Endothelial cell of umbilical vein (primary cell): ENCODE measurements around the gene TIMM10B. TPM values are rescaled to one million over a fixed set of nuclear protein-coding genes. Genes with fewer than 3 reads are reported as not detected.

Experiments
- BruUV-seq: library from RNA; stranded (reverse); fragments of 400-500 nt; replicated peaks from 2 replicates; lab custom pipeline; 2021; lab: Mats Ljungman, UMichigan
- CTCF ChIA-PET: fragments of 300-600, 350-600 bp; sonication (Branson Sonifier 250); formaldehyde crosslinking; loops from one replicate; lab custom pipeline; 2021; ENCODE audit warnings: antibody characterized with exemption, inconsistent platforms; lab: Charles Lee
- POLR2A ChIA-PET: fragments of 300-600, 350-600 bp; sonication (Branson Sonifier 250); formaldehyde crosslinking; loops from one replicate; lab custom pipeline; 2021; ENCODE audit warnings: antibody characterized with exemption, inconsistent platforms; lab: Charles Lee
- DNase-seq: peaks from one replicate; pipeline ENCODE4 v3.0.0-alpha.2; 2011; ENCODE audit warnings: low read depth, low spot score
- FAIRE-seq: peaks from 2 replicates; lab custom pipeline; 2011; peaks lifted over from hg19 to GRCh38; lab: Jason Lieb, UNC
- H2AFZ ChIP-seq: 2 replicates; pipeline ENCODE4 v1.6.0; 2012; ENCODE audit warnings: low read depth, low read length, control low read depth, inconsistent platforms
- H3K27ac ChIP-seq: 2 replicates; pipeline ENCODE4 v1.5.1; 2011; ENCODE audit warnings: low read depth, mild to moderate bottlenecking, control low read depth, low read length, moderate library complexity; ENCODE audit not compliant: insufficient read depth
- H3K27me3 ChIP-seq, 2 experiments: 2 replicates each; pipeline versions ENCODE4 v1.6.0 to v1.6.1; 2011; ENCODE audit warnings: low read length in 2 of 2, mixed read lengths in 1 of 2; ENCODE audit not compliant: control insufficient read depth in 2 of 2, insufficient read depth in 2 of 2
- H3K36me3 ChIP-seq, 2 experiments: 2 replicates in 1 of 2; 3 replicates in 1 of 2; pipeline ENCODE4 v1.5.1; 2011; ENCODE audit warnings: low read length in 2 of 2, mild to moderate bottlenecking in 1 of 2, moderate library complexity in 1 of 2; ENCODE audit not compliant: control insufficient read depth in 2 of 2, insufficient read depth in 2 of 2; ENCODE audit errors: extremely low read depth in 1 of 2
- H3K4me1 ChIP-seq: 3 replicates; pipeline ENCODE4 v1.5.1; 2011; ENCODE audit warnings: mild to moderate bottlenecking, low read length; ENCODE audit not compliant: control insufficient read depth, insufficient read depth; ENCODE audit errors: extremely low read depth
- H3K4me2 ChIP-seq: 2 replicates; pipeline ENCODE4 v1.6.1; 2011; ENCODE audit warnings: low read length, control low read depth, mixed read lengths; ENCODE audit not compliant: insufficient read depth
- H3K4me3 ChIP-seq, 3 experiments: fragments of 200-600 bp in 1 of 3; sonication (generic), shearing (Covaris generic) in 1 of 3; replicated peaks in 1 of 3; 2 replicates each; pipeline ENCODE4 v1.5.1; 2011 to 2016; ENCODE audit warnings: control low read depth in 3 of 3, low read length in 3 of 3, mild to moderate bottlenecking in 2 of 3, inconsistent platforms in 1 of 3, low read depth in 1 of 3, moderate library complexity in 1 of 3; ENCODE audit not compliant: insufficient read depth in 1 of 3
- H3K79me2 ChIP-seq: 2 replicates; pipeline ENCODE4 v1.6.0; 2012; ENCODE audit warnings: low read length, inconsistent platforms; ENCODE audit not compliant: control insufficient read depth, insufficient read depth
- H3K9ac ChIP-seq: replicated peaks from 2 replicates; pipeline ENCODE3; 2011; ENCODE audit warnings: low read length, control low read depth; ENCODE audit not compliant: insufficient read depth; ENCODE audit errors: extremely low read depth
- H3K9me1 ChIP-seq: replicated peaks from 3 replicates; pipeline ENCODE4 v1.6.0; 2011; ENCODE audit warnings: mild to moderate bottlenecking, low read length; ENCODE audit not compliant: control insufficient read depth, insufficient read depth; ENCODE audit errors: extremely low read depth
- H3K9me3 ChIP-seq: replicated peaks from 2 replicates; pipeline ENCODE4 v1.5.1; 2012; ENCODE audit warnings: low read length, inconsistent platforms; ENCODE audit not compliant: control insufficient read depth, insufficient read depth
- H4K20me1 ChIP-seq: replicated peaks from 2 replicates; pipeline ENCODE3; 2011; ENCODE audit warnings: mild to moderate bottlenecking, low read length; ENCODE audit not compliant: control insufficient read depth, insufficient read depth; ENCODE audit errors: extremely low read depth
- CTCF ChIP-seq, 2 donors: IDR thresholded peaks; 1 replicate in 1 of 2; 2 replicates in 1 of 2; pipeline ENCODE4 v1.5.1; 2011; ENCODE audit warnings: low read length in 2 of 2, mild to moderate bottlenecking in 2 of 2, moderate library complexity in 2 of 2, control low read depth in 1 of 2, inconsistent platforms in 1 of 2, low read depth in 1 of 2; ENCODE audit not compliant: insufficient read depth in 1 of 2; ENCODE audit errors: extremely low read depth in 1 of 2
- EZH2 ChIP-seq: IDR thresholded peaks from 2 replicates; pipeline ENCODE4 v1.6.1; 2012; ENCODE audit warnings: borderline replicate concordance, low read depth, mild to moderate bottlenecking, moderate library complexity, low read length, inconsistent platforms; ENCODE audit not compliant: severe bottlenecking
- FOS ChIP-seq: IDR thresholded peaks from 2 replicates; pipeline ENCODE4 v1.6.1; 2011; ENCODE audit warnings: mild to moderate bottlenecking, low read length, moderate library complexity, borderline replicate concordance; ENCODE audit not compliant: insufficient read depth
- GATA2 ChIP-seq: IDR thresholded peaks from 2 replicates; pipeline ENCODE4 v1.7.0; 2011; ENCODE audit warnings: low read depth, mild to moderate bottlenecking, moderate library complexity, mixed read lengths, low read length; ENCODE audit not compliant: insufficient read length, insufficient read depth
- JUN ChIP-seq: IDR thresholded peaks from 2 replicates; pipeline ENCODE4 v1.6.1; 2011; ENCODE audit warnings: borderline replicate concordance, low read depth; ENCODE audit not compliant: insufficient read length, insufficient read depth
- MYC ChIP-seq: IDR thresholded peaks from one replicate; pipeline ENCODE4 v1.6.1; 2011; ENCODE audit warnings: mild to moderate bottlenecking, low read depth, low read length
- POLR2A ChIP-seq: IDR thresholded peaks from 2 replicates; pipeline ENCODE4 v1.6.1; 2012; ENCODE audit warnings: low read depth, mild to moderate bottlenecking, control low read depth, low read length
- POLR2AphosphoS5 ChIP-seq: IDR thresholded peaks from 2 replicates; pipeline ENCODE4 v1.6.1; 2012; ENCODE audit warnings: low read depth, mild to moderate bottlenecking, control low read depth, low read length, moderate library complexity; ENCODE audit not compliant: insufficient read depth
- dilution Hi-C: fragments of 300-500 bp; cut with MboI; formaldehyde crosslinking; loops from one replicate; pipeline ENCODE4 v1.15.0; 2019; ENCODE audit warnings: low sequenced_read_pairs; ENCODE audit not compliant: extremely low pct_ligation_motif_present
- intact Hi-C: fragments of 100-400 bp; cut with micrococcal nuclease; formaldehyde crosslinking; loops from one replicate; pipeline ENCODE4 v1.10.0; 2022
- polyA plus RNA-seq, 4 experiments: library from polyadenylated mRNA; depleted of rRNA in 3 of 4; stranded (reverse) in 3 of 4; unstranded in 1 of 4; fragments of >200 nt; gene quantifications; 2 replicates each; pipeline versions ENCODE4 v1.2.1 to v1.2.3, GENCODE V29; 2011 to 2012; ENCODE audit warnings: missing spikeins in 1 of 4
- total RNA-seq: library from RNA; stranded (reverse); gene quantifications from 2 replicates; pipeline ENCODE4 v1.2.3, GENCODE V29; 2021
- TF ChIP-seq, protein P1 (sequence below): IDR thresholded peaks from 2 replicates; pipeline ENCODE4 v1.6.1; 2011; ENCODE audit not compliant: insufficient read depth, insufficient read length

The TIMM10B gene
- total and polyA plus RNA-seq, 2 donors (not counting 3 experiments of a cell fraction or from before 2014, with no cell fraction given), result 31.3 to 36.5 TPM

DNA sequence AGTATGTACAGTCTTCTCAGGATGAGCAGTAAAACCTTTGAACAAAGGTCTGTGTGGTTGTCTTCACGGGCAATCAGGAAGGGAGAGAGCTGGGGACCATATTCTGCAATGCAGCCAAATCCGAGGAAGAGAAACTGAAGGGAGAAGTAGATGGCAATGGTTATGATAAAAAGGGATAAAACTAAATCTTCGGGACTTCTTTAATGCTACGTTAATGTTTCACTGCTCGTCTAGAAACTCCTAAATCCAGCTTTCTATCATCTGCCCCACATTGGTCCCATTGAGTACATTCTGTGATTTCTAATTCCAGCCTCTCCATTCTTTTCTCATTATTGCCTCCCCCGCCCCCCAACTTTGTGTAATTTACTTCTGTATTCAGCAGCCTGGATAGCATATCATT lies 1.7 kb downstream of the TIMM10B start:
- H3K79me2 ChIP-seq, result peaks cover 36% of the 10 kb centered on the region
- dilution Hi-C loops, result no loop called here
- intact Hi-C loops, result no loop called here

More for the DNA sequence above, 1.7 kb downstream of the TIMM10B start:
- H3K27me3 ChIP-seq, result no peaks in the 10 kb centered on the region
- peaks cover 5 to 12% of the 10 kb centered on the region in 2 experiments for H3K36me3 ChIP-seq
- H3K4me1 ChIP-seq, result peaks cover 18% of the 10 kb centered on the region
- ChIA-PET POLR2A (no interaction called here), CTCF (interaction anchor here (0.9 to 2.6 kb wide), 3 partner anchors 48 to 104 kb away, joined by 3 to 28 read pairs (median 10); partner anchors contain the start of gene SMPD1)
- H3K9me3 ChIP-seq, result no peaks in the 10 kb centered on the region
- FAIRE-seq (no peak), DNase-seq (no peak)
- H3K27ac ChIP-seq, result peak overlapping the region; percentile 72
- H3K9me1 ChIP-seq, result no peaks in the 10 kb centered on the region
- peak overlapping the region in 1 of 3 experiments; percentile 57 for H3K4me3 ChIP-seq
- TF ChIP-seq GATA2, result no peak
- TF ChIP-seq EZH2, result no peak
- TF ChIP-seq FOS, result no peak
- TF ChIP-seq MYC, result no peak
- TF ChIP-seq, protein P1, sequence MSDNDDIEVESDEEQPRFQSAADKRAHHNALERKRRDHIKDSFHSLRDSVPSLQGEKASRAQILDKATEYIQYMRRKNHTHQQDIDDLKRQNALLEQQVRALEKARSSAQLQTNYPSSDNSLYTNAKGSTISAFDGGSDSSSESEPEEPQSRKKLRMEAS, result no peak
- no peak for TF ChIP-seq POLR2A
- no peak for TF ChIP-seq CTCF (IDR thresholded peaks at IDR 0.05; ENCODE audit: extremely low read depth in 1 of 2, insufficient read depth in 1 of 2, low read depth in 1 of 2, low read length in 2 of 2)
- no peak for TF ChIP-seq JUN
- TF ChIP-seq POLR2AphosphoS5, result no peak
- no peak overlapping the region for H2AFZ ChIP-seq
- H3K4me2 ChIP-seq, result peak overlapping the region; percentile 77
- no peaks in the 10 kb centered on the region for H4K20me1 ChIP-seq
- no TSS peak for BruUV-seq
- no peak overlapping the region for H3K9ac ChIP-seq
